LNCaP clone FGC (cell line): ENCODE results near the gene GNAZ.

Experiments used
- DNase-seq: peaks from one replicate; pipeline ENCODE4 v3.0.0-alpha.2; 2011; ENCODE audit warnings: low read depth
- H3K4me3 ChIP-seq: 2 replicates; pipeline ENCODE4 v1.5.1; 2011; ENCODE audit warnings: mild to moderate bottlenecking, low read depth, low read length, control low read depth
- TF ChIP-seq, protein P1 (sequence below): IDR thresholded peaks from 2 replicates; pipeline ENCODE4 v1.5.1; 2012; ENCODE audit warnings: mild to moderate bottlenecking; ENCODE audit not compliant: control insufficient read depth, insufficient read depth; ENCODE audit errors: extremely low read depth

GNAZ gene

DNA sequence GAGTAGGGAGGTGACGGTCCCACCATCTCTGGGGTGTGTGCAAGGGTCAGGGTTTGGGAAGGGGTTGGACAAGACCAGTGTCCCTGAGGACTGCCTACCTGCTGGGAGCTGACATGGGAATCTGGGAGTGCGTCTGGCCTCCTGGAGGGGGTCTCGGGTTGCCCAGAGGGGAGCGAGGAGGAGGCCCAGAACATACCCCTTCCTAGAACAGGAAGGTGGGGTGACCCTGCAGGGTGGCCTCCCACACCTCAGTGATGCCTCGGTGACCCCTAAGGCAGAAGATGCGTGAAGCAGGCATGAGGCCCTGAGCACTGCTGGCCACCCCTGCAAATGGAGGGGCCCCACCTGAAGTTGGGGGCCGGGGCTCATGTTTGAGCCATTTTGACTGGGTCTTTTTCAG is 45.0 kb downstream of the GNAZ start:
- no peak for DNase-seq
- TF ChIP-seq, protein P1, sequence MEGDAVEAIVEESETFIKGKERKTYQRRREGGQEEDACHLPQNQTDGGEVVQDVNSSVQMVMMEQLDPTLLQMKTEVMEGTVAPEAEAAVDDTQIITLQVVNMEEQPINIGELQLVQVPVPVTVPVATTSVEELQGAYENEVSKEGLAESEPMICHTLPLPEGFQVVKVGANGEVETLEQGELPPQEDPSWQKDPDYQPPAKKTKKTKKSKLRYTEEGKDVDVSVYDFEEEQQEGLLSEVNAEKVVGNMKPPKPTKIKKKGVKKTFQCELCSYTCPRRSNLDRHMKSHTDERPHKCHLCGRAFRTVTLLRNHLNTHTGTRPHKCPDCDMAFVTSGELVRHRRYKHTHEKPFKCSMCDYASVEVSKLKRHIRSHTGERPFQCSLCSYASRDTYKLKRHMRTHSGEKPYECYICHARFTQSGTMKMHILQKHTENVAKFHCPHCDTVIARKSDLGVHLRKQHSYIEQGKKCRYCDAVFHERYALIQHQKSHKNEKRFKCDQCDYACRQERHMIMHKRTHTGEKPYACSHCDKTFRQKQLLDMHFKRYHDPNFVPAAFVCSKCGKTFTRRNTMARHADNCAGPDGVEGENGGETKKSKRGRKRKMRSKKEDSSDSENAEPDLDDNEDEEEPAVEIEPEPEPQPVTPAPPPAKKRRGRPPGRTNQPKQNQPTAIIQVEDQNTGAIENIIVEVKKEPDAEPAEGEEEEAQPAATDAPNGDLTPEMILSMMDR = no peak
- H3K4me3 ChIP-seq = no peak overlapping the region

DNA sequence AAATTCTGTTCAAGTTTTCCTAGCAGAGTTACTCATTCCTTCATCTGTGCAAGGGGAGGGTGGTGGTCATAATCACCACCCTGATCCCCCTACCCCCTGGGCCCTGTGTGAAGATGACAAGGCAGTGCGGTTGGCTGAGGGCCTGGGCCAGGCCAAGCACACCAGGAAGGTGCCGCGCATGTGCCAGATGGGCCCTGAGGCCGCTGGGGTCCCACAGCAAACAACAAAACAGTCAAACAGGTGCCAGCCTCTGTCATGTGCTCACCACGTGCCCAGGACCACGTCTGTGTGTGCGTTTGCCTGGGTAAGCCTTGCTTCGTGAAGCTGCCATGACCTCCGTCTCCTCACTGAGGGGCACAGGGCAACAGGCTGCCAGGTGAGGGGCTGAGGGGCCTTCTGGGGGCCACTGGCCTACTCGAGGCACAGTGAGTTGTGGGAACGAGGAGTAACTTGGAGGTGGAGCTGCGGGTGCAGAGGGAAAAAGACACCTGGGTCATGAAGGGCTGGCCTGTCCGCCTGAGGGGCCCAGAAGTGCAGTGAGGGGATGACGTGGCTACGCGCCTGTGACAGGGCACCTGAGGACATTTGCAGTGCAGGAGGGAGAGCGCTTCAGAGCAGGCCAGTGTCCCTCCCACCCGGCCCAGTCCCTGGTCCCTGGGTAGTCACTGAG is 45.6 kb downstream of the GNAZ start:
- TF ChIP-seq, protein P1 = no peak
- H3K4me3 ChIP-seq = no peak overlapping the region
- no peak for DNase-seq

DNA sequence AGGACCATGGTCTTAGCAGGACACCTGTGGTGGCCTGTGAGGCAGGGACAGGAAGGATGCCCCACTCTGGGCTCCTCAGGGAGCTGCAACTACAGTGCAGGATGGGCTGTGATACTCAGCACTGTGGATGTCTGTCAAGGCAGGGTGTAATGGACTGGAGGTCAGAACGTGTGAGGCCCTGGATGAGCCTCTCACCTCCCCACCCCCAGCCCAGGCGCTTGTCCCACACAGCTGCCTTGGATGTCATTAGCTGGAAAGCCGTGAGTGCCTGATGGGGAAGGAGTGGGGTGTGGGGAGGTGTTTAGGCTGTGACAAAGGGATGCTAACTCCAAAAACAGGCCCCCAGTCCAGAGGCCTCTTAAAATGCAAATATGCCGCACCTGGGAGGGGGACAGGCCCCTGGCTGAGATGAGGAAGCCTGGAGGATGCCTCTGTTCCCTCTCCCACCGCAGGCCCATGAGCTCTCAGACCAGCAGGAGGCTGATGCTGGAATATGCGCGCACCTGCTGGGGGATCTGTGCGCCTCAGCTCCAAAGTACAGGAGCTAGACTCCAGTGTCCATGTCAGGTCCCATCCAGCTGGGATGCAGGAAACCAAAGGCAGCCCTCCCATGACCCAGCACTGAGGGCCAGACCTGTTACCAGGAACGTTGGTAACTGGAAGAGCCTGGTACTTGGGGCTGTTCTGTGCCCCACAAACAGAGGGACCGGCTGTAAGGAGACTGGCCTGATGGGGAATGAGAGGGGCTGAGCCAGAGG is 46.4 kb downstream of the GNAZ start:
- DNase-seq = no peak
- TF ChIP-seq, protein P1 = no peak
- no peak overlapping the region for H3K4me3 ChIP-seq

DNA sequence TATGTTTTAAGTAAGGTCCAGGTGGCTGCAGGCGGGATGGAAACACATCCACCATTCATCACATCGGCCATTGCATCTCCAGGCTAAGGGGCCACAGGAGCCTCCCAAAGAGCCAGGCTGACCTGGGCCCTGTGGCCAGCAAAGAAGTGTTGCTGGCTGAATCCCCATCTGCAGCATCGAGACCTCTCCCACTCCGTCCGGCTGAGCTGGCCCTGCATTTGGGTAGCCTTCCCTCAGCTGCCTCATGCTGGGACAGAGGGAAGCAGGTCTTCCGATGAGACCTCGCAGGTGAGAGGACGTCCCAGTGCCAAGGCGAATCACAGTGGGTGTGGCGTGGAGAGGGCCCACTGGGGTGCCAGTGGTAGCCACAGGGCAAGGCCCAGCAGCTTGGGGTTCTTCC is 47.0 kb downstream of the GNAZ start:
- H3K4me3 ChIP-seq = no peak overlapping the region
- no peak for DNase-seq
- TF ChIP-seq, protein P1 = no peak

DNA sequence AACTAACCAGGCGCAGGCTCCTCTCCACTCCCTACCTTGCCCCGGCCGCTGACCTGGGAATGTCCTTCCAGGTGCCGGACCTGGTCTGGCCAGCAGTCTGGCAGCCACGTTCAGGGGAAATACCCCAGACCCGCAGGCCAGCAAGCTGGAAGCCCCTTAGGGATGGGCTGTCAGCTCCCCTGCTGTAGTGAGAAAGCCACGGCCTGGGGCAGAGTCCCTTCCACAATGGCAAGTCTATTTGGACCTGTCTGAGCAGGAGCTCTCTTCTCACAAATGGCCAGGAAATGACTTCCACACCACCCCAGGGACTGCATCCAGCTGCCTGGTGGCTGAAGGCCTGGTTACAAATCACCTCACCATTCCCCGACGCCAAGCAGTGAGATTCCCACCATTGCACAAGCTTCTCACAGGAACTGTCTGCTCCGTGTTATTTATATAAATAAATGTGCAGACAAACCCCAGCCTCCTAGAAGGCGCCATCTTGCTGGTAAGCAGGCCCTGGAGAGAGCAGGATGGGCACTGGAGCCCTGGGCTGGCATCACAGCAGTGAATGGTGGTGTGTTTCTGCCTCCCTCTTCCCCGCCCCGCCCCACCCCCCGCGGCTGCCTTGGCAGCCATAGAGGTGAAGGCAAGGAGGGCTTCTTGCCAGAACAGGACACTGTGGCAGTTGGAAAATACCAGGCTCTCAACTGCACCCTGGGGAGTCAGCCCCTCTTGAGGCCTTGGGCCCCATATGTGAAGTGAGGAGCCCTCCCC is 47.8 kb downstream of the GNAZ start:
- H3K4me3 ChIP-seq = no peak overlapping the region
- DNase-seq = no peak
- TF ChIP-seq, protein P1 = no peak

DNA sequence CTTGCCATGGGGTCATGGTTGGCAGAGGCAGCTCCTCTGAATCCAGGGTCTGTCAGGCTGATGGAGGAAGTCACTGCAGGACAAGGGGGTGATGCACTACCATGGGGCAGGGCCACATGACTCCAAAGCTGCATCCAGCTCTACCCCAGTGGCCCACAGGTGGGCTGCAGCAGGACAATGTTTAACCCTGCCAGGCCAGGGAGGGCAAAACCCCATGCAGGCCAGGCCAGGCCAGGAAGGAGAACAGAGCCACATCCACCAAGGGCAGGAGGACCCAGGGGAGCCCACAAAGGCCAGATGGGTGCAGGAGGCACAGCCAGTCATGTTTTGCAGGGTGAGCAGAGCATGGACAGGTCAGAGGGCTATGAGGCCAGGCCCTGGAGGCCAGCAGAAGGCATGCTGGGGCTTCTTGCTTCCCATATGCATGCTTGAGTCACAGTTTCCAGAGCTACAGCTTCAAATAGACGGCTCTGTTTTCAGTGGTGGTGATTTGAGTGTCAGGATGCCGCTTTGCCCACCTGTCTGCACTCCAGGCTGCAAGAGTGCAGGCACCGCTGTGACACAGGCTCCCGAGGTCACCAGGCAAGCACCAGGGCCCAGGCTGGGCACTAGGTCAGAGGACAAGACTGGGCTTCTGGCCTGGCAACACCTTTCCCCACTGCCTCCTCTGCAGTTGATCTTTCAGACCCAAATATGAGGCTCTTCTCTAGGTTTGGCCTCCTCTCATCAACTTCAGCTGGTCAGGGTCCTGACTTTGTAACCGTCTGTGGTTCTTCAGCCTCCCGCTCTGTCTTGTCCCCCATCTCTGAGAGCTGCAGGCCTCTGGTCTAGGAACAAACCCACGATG is 48.6 kb downstream of the GNAZ start:
- TF ChIP-seq, protein P1 = no peak
- H3K4me3 ChIP-seq = no peak overlapping the region
- DNase-seq = no peak
